Subcutaneous abdominal adipose tissue (tissue), 5 donors: Measurements from ENCODE around the gene PHETA2.
A peak's percentile ranks its signal among the peaks of the same experiment; 100 is the strongest.

Experiments used
- H3K27ac ChIP-seq: one replicate; pipeline ENCODE4 v1.7.0; 2013; ENCODE audit warnings: low read depth, mild to moderate bottlenecking, inconsistent platforms, low read length, moderate library complexity
- H3K27me3 ChIP-seq, 5 donors: one replicate each; pipeline ENCODE4 v1.7.0; 2013; ENCODE audit warnings: low read length in 5 of 5, inconsistent platforms in 1 of 5; ENCODE audit not compliant: control insufficient read depth in 5 of 5, insufficient read depth in 4 of 5
- H3K36me3 ChIP-seq, 5 donors: one replicate each; pipeline ENCODE4 v1.7.0; 2013; ENCODE audit warnings: low read length in 5 of 5; ENCODE audit not compliant: control insufficient read depth in 5 of 5, insufficient read depth in 5 of 5
- H3K4me1 ChIP-seq, 5 donors: one replicate each; pipeline ENCODE4 v1.7.0; 2013; ENCODE audit warnings: low read length in 5 of 5, mild to moderate bottlenecking in 3 of 5, moderate library complexity in 1 of 5; ENCODE audit not compliant: control insufficient read depth in 5 of 5, insufficient read depth in 5 of 5
- H3K4me3 ChIP-seq, 5 donors: one replicate each; pipeline ENCODE4 v1.7.0; 2013; ENCODE audit warnings: low read length in 5 of 5, low read depth in 1 of 5
- H3K9ac ChIP-seq, 5 donors: one replicate each; pipeline ENCODE4 v1.7.0; 2013; ENCODE audit warnings: low read length in 5 of 5, mild to moderate bottlenecking in 4 of 5, moderate library complexity in 3 of 5
- H3K9me3 ChIP-seq, 5 donors: one replicate each; pipeline ENCODE4 v1.7.0; 2013; ENCODE audit warnings: low read length in 5 of 5; ENCODE audit not compliant: control insufficient read depth in 5 of 5
- donor health status: healthy.
- donor health status: healthy.
- donor health status: healthy.
- donor health status: healthy.
- donor health status: healthy.

Gene PHETA2

GRCh38 chr22:42074132-42074811 is at the start of gene PHETA2:
TSS of gene PHETA2 (plus strand) at chr22:42074248. CDS start at chr22:42077294, 3,046 bp downstream.
- H3K4me3 ChIP-seq: peak within 1 kb of the TSS; percentile 69 to 83 (median 74)
- peaks cover 0 to 19% (median 12%) of the 10 kb centered on the region in 5 donors for H3K36me3 ChIP-seq
- peak within 1 kb of the TSS; percentile 56 for H3K27ac ChIP-seq
- H3K9ac ChIP-seq: peak within 1 kb of the TSS; percentile 8 to 96 (median 89)
- H3K27me3 ChIP-seq: no peaks in the 10 kb centered on the region
- H3K9me3 ChIP-seq: no peaks in the 10 kb centered on the region
- H3K4me1 ChIP-seq: peaks cover 16 to 64% (median 58%) of the 10 kb centered on the region in 5 donors

- no peaks in the 10 kb centered on the region for H3K4me1 ChIP-seq
- H3K9me3 ChIP-seq: peaks cover 0 to 3% (median 0%) of the 10 kb centered on the region in 5 donors
- no peaks in the 10 kb centered on the region for H3K27me3 ChIP-seq
- H3K4me3 ChIP-seq: no peak overlapping the region
- no peak overlapping the region for H3K9ac ChIP-seq
- H3K27ac ChIP-seq: no peak overlapping the region
- no peaks in the 10 kb centered on the region for H3K36me3 ChIP-seq
These were observed 48.6 kb upstream of the PHETA2 start for GRCh38 chr22:42025421-42025820.

- Histone ChIP-seq H3K27ac (no peak overlapping the region), H3K9ac (no peak overlapping the region), H3K9me3 (no peaks in the 10 kb centered on the region), H3K27me3 (no peaks in the 10 kb centered on the region), H3K4me3 (no peak overlapping the region), H3K36me3 (no peaks in the 10 kb centered on the region), H3K4me1 (no peaks in the 10 kb centered on the region)
These were observed 47.3 kb upstream of the PHETA2 start for GRCh38 chr22:42026705-42027104.

GRCh38 chr22:42033263-42034181 is 40.5 kb upstream of the PHETA2 start:
- Histone ChIP-seq H3K4me1 (peaks cover 0 to 11% (median 5%) of the 10 kb centered on the region in 5 donors), H3K27ac (no peak overlapping the region), H3K27me3 (no peaks in the 10 kb centered on the region), H3K9ac (no peak overlapping the region), H3K36me3 (no peaks in the 10 kb centered on the region), H3K9me3 (peaks cover 0 to 7% (median 6%) of the 10 kb centered on the region in 5 donors), H3K4me3 (peak overlapping the region in 1 of 5 donors; percentile 5)

- no peak overlapping the region for H3K27ac ChIP-seq
- peaks cover 0 to 11% (median 5%) of the 10 kb centered on the region in 5 donors for H3K4me1 ChIP-seq
- peaks cover 0 to 7% (median 6%) of the 10 kb centered on the region in 5 donors for H3K9me3 ChIP-seq
- no peaks in the 10 kb centered on the region for H3K27me3 ChIP-seq
- no peak overlapping the region for H3K9ac ChIP-seq
- no peak overlapping the region for H3K4me3 ChIP-seq
- H3K36me3 ChIP-seq: no peaks in the 10 kb centered on the region
These were observed 38.8 kb upstream of the PHETA2 start for GRCh38 chr22:42035256-42035655.

- no peaks in the 10 kb centered on the region for H3K4me1 ChIP-seq
- no peak overlapping the region for H3K4me3 ChIP-seq
- peaks cover 0 to 5% (median 3%) of the 10 kb centered on the region in 5 donors for H3K36me3 ChIP-seq
- H3K9ac ChIP-seq: no peak overlapping the region
- H3K27ac ChIP-seq: no peak overlapping the region
- peaks cover 0 to 8% (median 4%) of the 10 kb centered on the region in 5 donors for H3K9me3 ChIP-seq
- H3K27me3 ChIP-seq: no peaks in the 10 kb centered on the region
These were observed 34.8 kb upstream of the PHETA2 start for GRCh38 chr22:42039271-42039670.

- H3K4me1 ChIP-seq: no peaks in the 10 kb centered on the region
- H3K27ac ChIP-seq: no peak overlapping the region
- H3K36me3 ChIP-seq: peaks cover 0 to 5% (median 3%) of the 10 kb centered on the region in 5 donors
- H3K9me3 ChIP-seq: peaks cover 0 to 8% (median 4%) of the 10 kb centered on the region in 5 donors
- H3K9ac ChIP-seq: no peak overlapping the region
- no peak overlapping the region for H3K4me3 ChIP-seq
- no peaks in the 10 kb centered on the region for H3K27me3 ChIP-seq
These were observed 32.3 kb upstream of the PHETA2 start for GRCh38 chr22:42041784-42042183.

- H3K4me3 ChIP-seq: no peak overlapping the region
- no peak overlapping the region for H3K27ac ChIP-seq
- no peak overlapping the region for H3K9ac ChIP-seq
- no peaks in the 10 kb centered on the region for H3K4me1 ChIP-seq
- no peaks in the 10 kb centered on the region for H3K9me3 ChIP-seq
- H3K36me3 ChIP-seq: no peaks in the 10 kb centered on the region
- no peaks in the 10 kb centered on the region for H3K27me3 ChIP-seq
These were observed 23.3 kb upstream of the PHETA2 start for GRCh38 chr22:42050641-42051180.

GRCh38 chr22:42052765-42053164 is 21.3 kb upstream of the PHETA2 start:
- H3K36me3 ChIP-seq: no peaks in the 10 kb centered on the region

More at GRCh38 chr22:42052765-42053164, 21.3 kb upstream of the PHETA2 start:
- H3K9me3 ChIP-seq: peaks cover 0 to 9% (median 5%) of the 10 kb centered on the region in 5 donors
- H3K4me1 ChIP-seq: no peaks in the 10 kb centered on the region
- no peak overlapping the region for H3K4me3 ChIP-seq
- H3K9ac ChIP-seq: no peak overlapping the region
- H3K27me3 ChIP-seq: no peaks in the 10 kb centered on the region
- no peak overlapping the region for H3K27ac ChIP-seq
